Naive thymus-derived CD4-positive, alpha-beta T cell (primary cell): ENCODE results near the gene LRRN2. TPM values are rescaled to one million over a fixed set of nuclear protein-coding genes. Genes with fewer than 3 reads are reported as not detected.

ENCODE experiments used
- ATAC-seq: fragments of 150-1000 bp; cut with Tn5 transposase; 2 replicates; pipeline ENCODE4 v1.10.0; 2021; ENCODE audit warnings: mild to moderate bottlenecking, moderate library complexity
- CTCF ChIA-PET: fragments of 350-600 bp; sonication (Branson Sonifier 250); formaldehyde crosslinking; loops from one replicate; lab custom pipeline; 2021; ENCODE audit warnings: antibody characterized with exemption; lab: Charles Lee
- POLR2A ChIA-PET: fragments of 350-600 bp; sonication (Branson Sonifier 250); formaldehyde crosslinking; loops from one replicate; lab custom pipeline; 2021; ENCODE audit warnings: antibody characterized with exemption, inconsistent platforms; lab: Charles Lee
- DNase-seq, 9 donors: peaks; one replicate each; pipeline versions ENCODE4 v3.0.0 to v3.0.0-alpha.2; 2020 to 2022; ENCODE audit warnings: mixed read lengths in 1 of 9
- H3K27ac ChIP-seq: one replicate; pipeline ENCODE4 v1.7.0; 2013; ENCODE audit warnings: mild to moderate bottlenecking, low read depth, low read length, moderate library complexity
- H3K27me3 ChIP-seq, 2 donors: one replicate each; pipeline ENCODE4 v1.7.0; 2013; ENCODE audit warnings: low read length in 2 of 2, mild to moderate bottlenecking in 2 of 2, moderate library complexity in 2 of 2; ENCODE audit not compliant: control insufficient read depth in 2 of 2, insufficient read depth in 2 of 2
- H3K36me3 ChIP-seq, 3 experiments: 1 replicate in 2 of 3; 2 replicates in 1 of 3; pipeline ENCODE4 v1.7.0; 2013; ENCODE audit warnings: low read length in 3 of 3, mild to moderate bottlenecking in 3 of 3, moderate library complexity in 1 of 3; ENCODE audit not compliant: insufficient read depth in 3 of 3, control insufficient read depth in 2 of 3
- H3K4me1 ChIP-seq, 2 donors: one replicate each; pipeline ENCODE4 v1.7.0; 2013; ENCODE audit warnings: low read length in 2 of 2, mild to moderate bottlenecking in 2 of 2, moderate library complexity in 1 of 2; ENCODE audit not compliant: control insufficient read depth in 2 of 2, insufficient read depth in 2 of 2
- H3K4me3 ChIP-seq: 2 replicates; pipeline ENCODE4 v1.7.0; 2013; ENCODE audit warnings: mild to moderate bottlenecking, low read length
- H3K9me3 ChIP-seq, 3 experiments: 1 replicate in 2 of 3; 2 replicates in 1 of 3; pipeline ENCODE4 v1.7.0; 2013; ENCODE audit warnings: low read length in 3 of 3; ENCODE audit not compliant: control insufficient read depth in 2 of 3
- H3K27ac Mint-ChIP-seq, 9 donors: one replicate each; pipeline ENCODE4 v1.8.0; 2020 to 2022; ENCODE audit warnings: mixed read lengths in 9 of 9, mild to moderate bottlenecking in 8 of 9, moderate library complexity in 5 of 9, inconsistent platforms in 2 of 9
- H3K27me3 Mint-ChIP-seq, 5 donors: one replicate each; pipeline ENCODE4 v1.8.0; 2021 to 2022; ENCODE audit warnings: mixed read lengths in 5 of 5, mild to moderate bottlenecking in 1 of 5
- H3K36me3 Mint-ChIP-seq, 5 donors: one replicate each; pipeline ENCODE4 v1.8.0; 2020 to 2022; ENCODE audit warnings: mixed read lengths in 5 of 5, mild to moderate bottlenecking in 3 of 5, inconsistent platforms in 1 of 5
- H3K4me1 Mint-ChIP-seq, 7 donors: one replicate each; pipeline ENCODE4 v1.8.0; 2020 to 2022; ENCODE audit warnings: mixed read lengths in 7 of 7, mild to moderate bottlenecking in 3 of 7, inconsistent platforms in 1 of 7
- H3K4me3 Mint-ChIP-seq, 10 donors: one replicate each; pipeline ENCODE4 v1.8.0; 2020 to 2022; ENCODE audit warnings: mild to moderate bottlenecking in 10 of 10, mixed read lengths in 10 of 10, moderate library complexity in 6 of 10, inconsistent platforms in 2 of 10
- H3K9me3 Mint-ChIP-seq, 11 donors: one replicate each; pipeline ENCODE4 v1.8.0; 2020 to 2022; ENCODE audit warnings: mixed read lengths in 11 of 11, mild to moderate bottlenecking in 4 of 11, inconsistent platforms in 1 of 11, moderate library complexity in 1 of 11
- intact Hi-C, 2 donors: fragments of 100-400 bp; cut with micrococcal nuclease; formaldehyde crosslinking; loops; one replicate each; pipeline ENCODE4 v1.15.1; 2023
- polyA plus RNA-seq, 2 donors: library from polyadenylated mRNA; unstranded; fragments of 300-500 nt; fragmentation: Illumina TruSeq; gene quantifications; one replicate each; pipeline ENCODE4 v1.2.3, GENCODE V29; 2021
- total RNA-seq, 6 experiments: library from RNA in 5 of 6; stranded (reverse) in 5 of 6; gene quantifications; 1 replicate in 5 of 6; 2 replicates in 1 of 6; pipeline ENCODE4 v1.2.3 and lab custom pipeline; 2021 to 2026

The LRRN2 gene
- total RNA-seq (not detected), polyA plus RNA-seq (1 to 10 TPM in 1 of 2 donors, not detected in 1; 1.3 TPM), total RNA-seq (lab: John Stamatoyannopoulos, UW) (not detected)

- intact Hi-C loops, result no loop called here
- Mint-ChIP-seq H3K27me3 (peaks cover 24 to 65% (median 34%) of the 10 kb centered on the region in 5 donors), H3K4me1 (peaks cover 4 to 12% (median 7%) of the 10 kb centered on the region in 7 donors), H3K36me3 (no peaks in the 10 kb centered on the region), H3K4me3 (peak within 1 kb of the TSS; percentile 34 to 78 (median 70)), H3K9me3 (no peaks in the 10 kb centered on the region), H3K27ac (no peak within 1 kb of the TSS)
- H3K27me3 ChIP-seq, result no peaks in the 10 kb centered on the region
- H3K36me3 ChIP-seq, result no peaks in the 10 kb centered on the region
- no peak for DNase-seq
- peaks cover 0 to 5% of the 10 kb centered on the region in 2 donors for H3K4me1 ChIP-seq
- ChIA-PET POLR2A (no interaction called here), CTCF (no interaction called here)
- ATAC-seq, result no peak
- no peaks in the 10 kb centered on the region for H3K9me3 ChIP-seq
- H3K27ac ChIP-seq, result no peak within 1 kb of the TSS
- H3K4me3 ChIP-seq, result no peak within 1 kb of the TSS
Measured at GRCh38 chr1:204685236-204686006, at the start of gene LRRN2. Gene LRRN2 (minus strand): TSS chr1:204685738. CDS start chr1:204619992, 65,746 bp downstream.

- Histone ChIP-seq H3K36me3 (no peaks in the 10 kb centered on the region), H3K9me3 (peaks cover 0 to 11% (median 0%) of the 10 kb centered on the region in 3 experiments), H3K4me1 (no peaks in the 10 kb centered on the region), H3K4me3 (no peak overlapping the region), H3K27ac (no peak overlapping the region), H3K27me3 (no peaks in the 10 kb centered on the region)
- POLR2A ChIA-PET, result no interaction called here
- H3K4me1 Mint-ChIP-seq, result no peaks in the 10 kb centered on the region
- ATAC-seq (no peak), DNase-seq (no peak)
- CTCF ChIA-PET, result interaction anchor here (0.6 to 0.9 kb wide), 2 partner anchors 12 to 26 kb away, joined by 3 to 6 read pairs; no protein-coding TSS in a partner anchor
- no peak overlapping the region for H3K27ac Mint-ChIP-seq
- peaks cover 14 to 62% (median 16%) of the 10 kb centered on the region in 5 donors for H3K27me3 Mint-ChIP-seq
- intact Hi-C loops, result no loop called here
- H3K36me3 Mint-ChIP-seq, result peaks cover 0 to 7% (median 0%) of the 10 kb centered on the region in 5 donors
- no peak overlapping the region for H3K4me3 Mint-ChIP-seq
- peaks cover 4 to 33% (median 18%) of the 10 kb centered on the region in 11 donors for H3K9me3 Mint-ChIP-seq
Measured at GRCh38 chr1:204735042-204735441, 49.5 kb upstream of the LRRN2 start.

GRCh38 chr1:204733869-204734596 lies 48.5 kb upstream of the LRRN2 start:
- Histone ChIP-seq H3K36me3 (no peaks in the 10 kb centered on the region), H3K27ac (no peak overlapping the region), H3K27me3 (no peaks in the 10 kb centered on the region), H3K9me3 (peaks cover 0 to 11% (median 0%) of the 10 kb centered on the region in 3 experiments), H3K4me3 (no peak overlapping the region), H3K4me1 (no peaks in the 10 kb centered on the region)
- H3K4me1 Mint-ChIP-seq, result no peaks in the 10 kb centered on the region
- H3K27me3 Mint-ChIP-seq, result peaks cover 12 to 54% (median 19%) of the 10 kb centered on the region in 5 donors
- intact Hi-C loops, result no loop called here
- H3K4me3 Mint-ChIP-seq, result no peak overlapping the region
- H3K9me3 Mint-ChIP-seq, result peaks cover 4 to 26% (median 15%) of the 10 kb centered on the region in 11 donors
- H3K36me3 Mint-ChIP-seq, result peaks cover 0 to 7% (median 0%) of the 10 kb centered on the region in 5 donors
- ATAC-seq, result no peak
- POLR2A ChIA-PET, result no interaction called here
- CTCF ChIA-PET, result interaction anchor here (0.6 to 0.9 kb wide), 2 partner anchors 13 to 27 kb away, joined by 3 to 6 read pairs; no protein-coding TSS in a partner anchor
- no peak overlapping the region for H3K27ac Mint-ChIP-seq
- no peak for DNase-seq

GRCh38 chr1:204733289-204733688 lies 47.8 kb upstream of the LRRN2 start:
- Histone ChIP-seq H3K4me1 (no peaks in the 10 kb centered on the region), H3K36me3 (no peaks in the 10 kb centered on the region), H3K27ac (no peak overlapping the region), H3K4me3 (no peak overlapping the region), H3K9me3 (peaks cover 0 to 4% (median 0%) of the 10 kb centered on the region in 3 experiments), H3K27me3 (no peaks in the 10 kb centered on the region)
- Mint-ChIP-seq H3K27me3 (peaks cover 5 to 50% (median 16%) of the 10 kb centered on the region in 5 donors), H3K27ac (no peak overlapping the region), H3K4me1 (no peaks in the 10 kb centered on the region), H3K9me3 (peaks cover 1 to 18% (median 9%) of the 10 kb centered on the region in 11 donors), H3K36me3 (peaks cover 0 to 7% (median 0%) of the 10 kb centered on the region in 5 donors), H3K4me3 (no peak overlapping the region)
- ATAC-seq, result no peak
- DNase-seq, result no peak
- intact Hi-C loops, result no loop called here
- ChIA-PET POLR2A (no interaction called here), CTCF (no interaction called here)

- no peak overlapping the region for H3K27ac Mint-ChIP-seq
- peaks cover 0 to 3% (median 0%) of the 10 kb centered on the region in 5 donors for H3K36me3 Mint-ChIP-seq
- ATAC-seq (no peak), DNase-seq (no peak)
- no peak overlapping the region for H3K4me3 Mint-ChIP-seq
- intact Hi-C loops, result no loop called here
- Histone ChIP-seq H3K4me1 (no peaks in the 10 kb centered on the region), H3K4me3 (no peak overlapping the region), H3K9me3 (no peaks in the 10 kb centered on the region), H3K27me3 (no peaks in the 10 kb centered on the region), H3K36me3 (no peaks in the 10 kb centered on the region), H3K27ac (no peak overlapping the region)
- H3K4me1 Mint-ChIP-seq, result no peaks in the 10 kb centered on the region
- peaks cover 0 to 6% (median 1%) of the 10 kb centered on the region in 11 donors for H3K9me3 Mint-ChIP-seq
- ChIA-PET CTCF (interaction anchor here (0.9 kb wide), 1 partner anchor 167 kb away, joined by 3 read pairs; no protein-coding TSS in a partner anchor), POLR2A (interaction anchor here (0.6 kb wide), 1 partner anchor 170 kb away, joined by 4 read pairs; no protein-coding TSS in a partner anchor)
- peaks cover 0 to 41% (median 14%) of the 10 kb centered on the region in 5 donors for H3K27me3 Mint-ChIP-seq
Measured at GRCh38 chr1:204731985-204732575, 46.5 kb upstream of the LRRN2 start.

- Histone ChIP-seq H3K36me3 (no peaks in the 10 kb centered on the region), H3K9me3 (no peaks in the 10 kb centered on the region), H3K27me3 (no peaks in the 10 kb centered on the region), H3K27ac (no peak overlapping the region), H3K4me3 (no peak overlapping the region), H3K4me1 (no peaks in the 10 kb centered on the region)
- Mint-ChIP-seq H3K9me3 (peaks cover 0 to 3% (median 0%) of the 10 kb centered on the region in 11 donors), H3K4me1 (peaks cover 0 to under 1% (median 0%) of the 10 kb centered on the region in 7 donors), H3K27me3 (peaks cover 0 to 36% (median 16%) of the 10 kb centered on the region in 5 donors), H3K36me3 (no peaks in the 10 kb centered on the region), H3K4me3 (no peak overlapping the region), H3K27ac (no peak overlapping the region)
- DNase-seq, result no peak
- POLR2A ChIA-PET, result no interaction called here
- CTCF ChIA-PET, result interaction anchor here (0.9 kb wide), 1 partner anchor 166 kb away, joined by 3 read pairs; no protein-coding TSS in a partner anchor
- no peak for ATAC-seq
- intact Hi-C loops, result no loop called here
Measured at GRCh38 chr1:204731509-204731908, 46.0 kb upstream of the LRRN2 start.
